Measurements from ENCODE around the gene SERPING1.
"Not testable (repeated sequence)": the region's sequence is repeated elsewhere in the genome, so short reads cannot be mapped to it uniquely, and the experiment has no call there.

SERPING1 gene

GRCh38 chr11:57651408-57651807, 53.9 kb downstream of the SERPING1 start:
- H3K9ac ChIP-seq (ENCODE audit: low read depth, low read length, poor library complexity): no peak overlapping the region
- H2BK15ac ChIP-seq (ENCODE audit: low read length): no peak overlapping the region
- no peak overlapping the region for H3K27ac ChIP-seq (replicated peaks; ENCODE audit: low read length)
- no peak overlapping the region for H3K14ac ChIP-seq (ENCODE audit: low read length)
- peaks cover 41 to 45% of the 10 kb centered on the region in 2 donors for H3K4me1 ChIP-seq (ENCODE audit: control insufficient read depth in 2 of 2, insufficient read depth in 1 of 2, low read depth in 1 of 2, low read length in 2 of 2)
- no peaks in the 10 kb centered on the region for H3K9me3 ChIP-seq (replicated peaks in 1 of 2; ENCODE audit: control insufficient read depth in 2 of 2, insufficient read depth in 1 of 2, low read depth in 1 of 2, low read length in 2 of 2)
- peaks cover 2% of the 10 kb centered on the region for H3K79me1 ChIP-seq (ENCODE audit: low read depth, low read length)
- no peak overlapping the region for H4K8ac ChIP-seq (ENCODE audit: low read depth, low read length)
- no peak for DNase-seq (ENCODE audit: low spot score)
- H3K18ac ChIP-seq (ENCODE audit: low read length): no peak overlapping the region
- no peaks in the 10 kb centered on the region for H3K27me3 ChIP-seq (ENCODE audit: control insufficient read depth in 3 of 3, insufficient read depth in 3 of 3, low read depth in 1 of 3, low read length in 3 of 3)
- H3K4ac ChIP-seq (ENCODE audit: low read length): no peak overlapping the region
- no peak overlapping the region for H4K91ac ChIP-seq (ENCODE audit: low read depth, low read length, poor library complexity)
- H2BK5ac ChIP-seq (ENCODE audit: low read length): no peak overlapping the region
- H3K4me3 ChIP-seq (ENCODE audit: low read length in 2 of 2): no peak overlapping the region
- H3K36me3 ChIP-seq (replicated peaks in 1 of 2; ENCODE audit: control insufficient read depth in 2 of 2, insufficient read depth in 2 of 2, low read length in 2 of 2): peaks cover 0 to 5% of the 10 kb centered on the region in 2 donors
- H2AFZ ChIP-seq (ENCODE audit: low read length): no peak overlapping the region
- H3K23ac ChIP-seq (ENCODE audit: low read depth, low read length, poor library complexity): no peak overlapping the region
- WGBS, 2 donors (ENCODE audit: extremely low coverage in 2 of 2, insufficient read length in 2 of 2, insufficient replicate concordance in 1 of 2): no CpG with 5 or more reads among the region's 7 CpGs
- H3K4me2 ChIP-seq (ENCODE audit: insufficient read depth, low read length, poor library complexity, severe bottlenecking): no peak overlapping the region
- no peak overlapping the region for H2AK5ac ChIP-seq (ENCODE audit: low read depth, low read length)
- H2BK120ac ChIP-seq (ENCODE audit: low read depth, low read length): no peak overlapping the region
- no peak overlapping the region for H2BK12ac ChIP-seq (ENCODE audit: low read length)

DNA sequence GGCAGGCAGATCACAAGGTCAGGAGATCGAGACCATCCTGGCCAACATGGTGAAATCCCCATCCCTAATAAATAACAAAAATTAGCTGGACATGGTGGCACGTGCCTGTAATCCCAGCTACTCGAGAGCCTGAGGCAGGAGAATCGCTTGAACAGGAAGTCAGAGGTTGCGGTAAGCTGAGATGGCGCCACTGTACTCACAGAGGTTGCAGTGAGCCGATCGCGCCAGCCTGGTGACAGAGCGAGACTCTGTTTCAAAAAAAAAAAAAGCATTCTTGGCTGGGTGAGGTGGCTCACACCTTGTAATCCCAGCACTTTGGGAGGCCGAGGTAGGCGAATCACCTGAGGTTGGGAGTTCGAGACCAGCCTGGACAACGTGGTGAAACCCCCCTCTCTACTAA, 54.7 kb downstream of the SERPING1 start:
- H3K4me2 ChIP-seq (ENCODE audit: insufficient read depth, low read length, poor library complexity, severe bottlenecking); H2BK15ac ChIP-seq (ENCODE audit: low read length); H2BK12ac ChIP-seq (ENCODE audit: low read length); H3K9me3 ChIP-seq (replicated peaks in 1 of 2; ENCODE audit: control insufficient read depth in 2 of 2, insufficient read depth in 1 of 2, low read depth in 1 of 2, low read length in 2 of 2); H2BK120ac ChIP-seq (ENCODE audit: low read depth, low read length); H2AK5ac ChIP-seq (ENCODE audit: low read depth, low read length); H3K14ac ChIP-seq (ENCODE audit: low read length); DNase-seq (ENCODE audit: low spot score); H2BK5ac ChIP-seq (ENCODE audit: low read length); H3K27ac ChIP-seq (replicated peaks; ENCODE audit: low read length); H3K23ac ChIP-seq (ENCODE audit: low read depth, low read length, poor library complexity); H3K4ac ChIP-seq (ENCODE audit: low read length); H3K27me3 ChIP-seq (ENCODE audit: control insufficient read depth in 3 of 3, insufficient read depth in 3 of 3, low read depth in 1 of 3, low read length in 3 of 3); H3K9ac ChIP-seq (ENCODE audit: low read depth, low read length, poor library complexity); H3K18ac ChIP-seq (ENCODE audit: low read length); H3K79me1 ChIP-seq (ENCODE audit: low read depth, low read length); H3K4me3 ChIP-seq (ENCODE audit: low read length in 2 of 2); H2AFZ ChIP-seq (ENCODE audit: low read length); H4K8ac ChIP-seq (ENCODE audit: low read depth, low read length); H4K91ac ChIP-seq (ENCODE audit: low read depth, low read length, poor library complexity); H3K36me3 ChIP-seq (replicated peaks in 1 of 2; ENCODE audit: control insufficient read depth in 2 of 2, insufficient read depth in 2 of 2, low read length in 2 of 2): not testable (repeated sequence)
- no CpG with 5 or more reads among the region's 14 CpGs for WGBS, 2 donors (ENCODE audit: extremely low coverage in 2 of 2, insufficient read length in 2 of 2, insufficient replicate concordance in 1 of 2)
- H3K4me1 ChIP-seq (ENCODE audit: control insufficient read depth in 2 of 2, insufficient read depth in 1 of 2, low read depth in 1 of 2, low read length in 2 of 2): peaks cover 35 to 37% of the 10 kb centered on the region in 2 donors

- peaks cover 31 to 33% of the 10 kb centered on the region in 2 donors for H3K4me1 ChIP-seq (ENCODE audit: control insufficient read depth in 2 of 2, insufficient read depth in 1 of 2, low read depth in 1 of 2, low read length in 2 of 2)
- no CpG with 5 or more reads among the region's 3 CpGs for WGBS, 2 donors (ENCODE audit: extremely low coverage in 2 of 2, insufficient read length in 2 of 2, insufficient replicate concordance in 1 of 2)
- no peak overlapping the region for H3K14ac ChIP-seq (ENCODE audit: low read length)
- no peak overlapping the region for H3K18ac ChIP-seq (ENCODE audit: low read length)
- no peak overlapping the region for H2BK5ac ChIP-seq (ENCODE audit: low read length)
- no peak overlapping the region for H3K4me2 ChIP-seq (ENCODE audit: insufficient read depth, low read length, poor library complexity, severe bottlenecking)
- H3K27ac ChIP-seq (replicated peaks; ENCODE audit: low read length): no peak overlapping the region
- H2BK120ac ChIP-seq (ENCODE audit: low read depth, low read length): no peak overlapping the region
- no peak for DNase-seq (ENCODE audit: low spot score)
- no peak overlapping the region for H4K8ac ChIP-seq (ENCODE audit: low read depth, low read length)
- no peaks in the 10 kb centered on the region for H3K36me3 ChIP-seq (replicated peaks in 1 of 2; ENCODE audit: control insufficient read depth in 2 of 2, insufficient read depth in 2 of 2, low read length in 2 of 2)
- no peak overlapping the region for H3K4ac ChIP-seq (ENCODE audit: low read length)
- no peak overlapping the region for H2AFZ ChIP-seq (ENCODE audit: low read length)
- H4K91ac ChIP-seq (ENCODE audit: low read depth, low read length, poor library complexity): no peak overlapping the region
- H3K9ac ChIP-seq (ENCODE audit: low read depth, low read length, poor library complexity): no peak overlapping the region
- no peak overlapping the region for H3K4me3 ChIP-seq (ENCODE audit: low read length in 2 of 2)
- H3K79me1 ChIP-seq (ENCODE audit: low read depth, low read length): peaks cover 2% of the 10 kb centered on the region
- H3K23ac ChIP-seq (ENCODE audit: low read depth, low read length, poor library complexity): no peak overlapping the region
- no peaks in the 10 kb centered on the region for H3K27me3 ChIP-seq (ENCODE audit: control insufficient read depth in 3 of 3, insufficient read depth in 3 of 3, low read depth in 1 of 3, low read length in 3 of 3)
- H2BK12ac ChIP-seq (ENCODE audit: low read length): no peak overlapping the region
- H2BK15ac ChIP-seq (ENCODE audit: low read length): no peak overlapping the region
- no peaks in the 10 kb centered on the region for H3K9me3 ChIP-seq (replicated peaks in 1 of 2; ENCODE audit: control insufficient read depth in 2 of 2, insufficient read depth in 1 of 2, low read depth in 1 of 2, low read length in 2 of 2)
- H2AK5ac ChIP-seq (ENCODE audit: low read depth, low read length): no peak overlapping the region
Observed at GRCh38 chr11:57652662-57653061, 55.2 kb downstream of the SERPING1 start.

GRCh38 chr11:57653163-57653562, 55.7 kb downstream of the SERPING1 start:
- Histone ChIP-seq H3K27me3 (ENCODE audit: control insufficient read depth in 3 of 3, insufficient read depth in 3 of 3, low read depth in 1 of 3, low read length in 3 of 3) (no peaks in the 10 kb centered on the region), H2AK5ac (ENCODE audit: low read depth, low read length) (no peak overlapping the region), H4K8ac (ENCODE audit: low read depth, low read length) (no peak overlapping the region), H3K27ac (replicated peaks; ENCODE audit: low read length) (no peak overlapping the region), H3K4me1 (ENCODE audit: control insufficient read depth in 2 of 2, insufficient read depth in 1 of 2, low read depth in 1 of 2, low read length in 2 of 2) (peaks cover 27 to 28% of the 10 kb centered on the region in 2 donors), H4K91ac (ENCODE audit: low read depth, low read length, poor library complexity) (no peak overlapping the region), H3K79me1 (ENCODE audit: low read depth, low read length) (peaks cover 2% of the 10 kb centered on the region), H3K14ac (ENCODE audit: low read length) (no peak overlapping the region), H2BK5ac (ENCODE audit: low read length) (no peak overlapping the region), H3K4me2 (ENCODE audit: insufficient read depth, low read length, poor library complexity, severe bottlenecking) (no peak overlapping the region), H3K18ac (ENCODE audit: low read length) (no peak overlapping the region), H3K23ac (ENCODE audit: low read depth, low read length, poor library complexity) (no peak overlapping the region), H2AFZ (ENCODE audit: low read length) (no peak overlapping the region), H3K9me3 (replicated peaks in 1 of 2; ENCODE audit: control insufficient read depth in 2 of 2, insufficient read depth in 1 of 2, low read depth in 1 of 2, low read length in 2 of 2) (no peaks in the 10 kb centered on the region), H3K4ac (ENCODE audit: low read length) (no peak overlapping the region), H2BK12ac (ENCODE audit: low read length) (no peak overlapping the region), H2BK120ac (ENCODE audit: low read depth, low read length) (no peak overlapping the region), H3K4me3 (ENCODE audit: low read length in 2 of 2) (no peak overlapping the region), H2BK15ac (ENCODE audit: low read length) (no peak overlapping the region), H3K9ac (ENCODE audit: low read depth, low read length, poor library complexity) (no peak overlapping the region), H3K36me3 (replicated peaks in 1 of 2; ENCODE audit: control insufficient read depth in 2 of 2, insufficient read depth in 2 of 2, low read length in 2 of 2) (no peaks in the 10 kb centered on the region)
- no CpG with 5 or more reads among the region's 3 CpGs for WGBS, 2 donors (ENCODE audit: extremely low coverage in 2 of 2, insufficient read length in 2 of 2, insufficient replicate concordance in 1 of 2)
- no peak for DNase-seq (ENCODE audit: low spot score)
